ACHN (cell line): ENCODE measurements around the gene MCM3AP.

ENCODE experiments used
- DNase-seq: peaks from one replicate; pipeline ENCODE4 v3.0.0-alpha.2; 2015
- in situ Hi-C: cut with HindIII; loops from 2 replicates; pipeline ENCODE4 v1.10.0; 2017; ENCODE audit warnings: low sequenced_read_pairs, low pct_ligation_motif_present, low pct_unique_long_range_greater_than_20kb

MCM3AP gene

DNA sequence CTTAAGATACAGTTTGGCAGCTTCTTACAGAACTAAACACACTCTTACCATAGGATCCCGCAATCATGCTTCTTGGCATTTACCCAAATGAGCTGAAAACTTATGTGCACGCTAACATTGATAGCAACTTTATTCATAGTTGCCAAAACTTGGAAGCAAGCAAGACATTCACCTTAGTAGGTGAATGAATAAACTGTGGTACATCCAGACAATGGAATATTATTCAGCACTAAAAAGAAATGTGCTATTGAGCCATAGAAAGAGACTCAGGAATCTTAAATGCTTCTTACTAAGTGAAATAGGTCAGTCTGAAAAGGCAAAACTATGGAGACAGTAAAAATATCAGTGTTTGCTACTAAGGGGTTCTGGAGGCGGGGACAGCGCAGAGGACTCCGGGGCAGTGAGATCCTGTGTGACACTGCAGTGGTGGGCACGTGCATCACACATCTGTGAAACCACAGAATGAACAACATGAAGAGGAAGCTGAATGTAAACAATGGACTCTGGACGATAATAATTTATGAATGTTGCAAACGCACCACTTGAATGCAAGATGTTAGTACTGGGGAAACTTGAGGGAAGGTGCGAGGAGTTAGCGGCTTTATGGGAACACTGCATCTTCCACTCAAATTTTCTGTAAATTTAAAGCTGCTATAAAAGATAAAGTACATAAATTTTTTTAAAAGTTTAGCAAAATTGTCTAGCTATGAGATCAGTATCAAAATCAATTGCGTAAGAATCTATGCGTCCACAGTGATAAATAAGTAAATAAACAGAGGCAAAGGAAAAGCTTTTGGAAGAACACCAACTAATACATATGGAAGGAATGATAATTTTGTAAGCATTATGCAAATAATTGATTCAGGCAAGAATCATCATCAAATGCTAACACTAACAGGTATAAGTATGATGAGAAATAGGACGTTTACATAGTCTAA, 85.7 kb downstream of the MCM3AP start:
- no peak for DNase-seq
- in situ Hi-C loops, result no loop called here

DNA sequence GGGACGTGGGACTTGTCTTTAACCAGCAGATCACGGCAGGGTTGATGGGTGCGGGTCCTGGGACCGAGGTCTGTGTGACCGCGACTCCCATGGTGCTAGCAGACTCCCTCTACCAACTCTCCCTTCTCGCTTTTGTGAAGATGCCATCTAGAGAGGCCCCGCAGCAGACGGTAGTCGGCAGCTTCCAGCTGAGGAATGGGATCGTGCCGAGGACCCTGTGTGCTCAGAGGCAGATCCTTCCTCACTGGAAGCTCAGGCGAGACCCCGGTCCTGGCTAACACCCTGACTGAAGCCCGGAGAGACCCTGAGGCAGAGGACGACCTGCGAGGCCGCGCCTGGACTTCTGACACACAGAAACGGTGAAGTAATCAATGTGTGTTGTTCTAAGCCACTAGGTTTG, 88.7 kb downstream of the MCM3AP start:
- in situ Hi-C loops, result no loop called here
- no peak for DNase-seq

DNA sequence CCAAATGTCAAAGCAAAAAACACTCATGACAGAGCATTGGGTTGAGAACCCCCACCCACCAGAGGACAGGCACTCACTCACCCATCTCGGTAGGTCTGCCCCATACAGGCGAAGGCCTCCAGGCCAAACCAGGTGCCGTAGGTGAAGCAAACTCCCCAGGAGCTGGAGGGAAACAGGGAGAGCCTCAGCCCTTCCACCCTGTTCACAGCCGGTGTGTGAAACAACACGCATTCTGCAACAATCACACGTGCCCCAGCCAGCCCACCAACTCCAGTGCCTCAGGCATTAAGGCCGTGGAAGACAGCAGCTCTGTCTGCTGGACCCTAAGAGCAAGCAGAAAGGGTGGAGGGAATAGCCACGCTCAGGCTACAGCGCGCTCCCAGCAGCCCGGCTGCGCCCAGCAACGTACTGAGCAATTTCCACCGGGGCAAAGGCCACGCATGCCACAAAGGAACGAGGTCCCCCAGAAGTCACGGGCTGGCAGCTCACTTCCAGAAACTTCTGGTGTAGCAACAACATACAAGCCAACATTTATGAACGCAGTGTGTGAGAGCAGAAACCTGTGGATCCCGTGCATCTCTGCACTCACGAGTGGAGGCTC, 89.7 kb downstream of the MCM3AP start:
- in situ Hi-C loops, result no loop called here

DNA sequence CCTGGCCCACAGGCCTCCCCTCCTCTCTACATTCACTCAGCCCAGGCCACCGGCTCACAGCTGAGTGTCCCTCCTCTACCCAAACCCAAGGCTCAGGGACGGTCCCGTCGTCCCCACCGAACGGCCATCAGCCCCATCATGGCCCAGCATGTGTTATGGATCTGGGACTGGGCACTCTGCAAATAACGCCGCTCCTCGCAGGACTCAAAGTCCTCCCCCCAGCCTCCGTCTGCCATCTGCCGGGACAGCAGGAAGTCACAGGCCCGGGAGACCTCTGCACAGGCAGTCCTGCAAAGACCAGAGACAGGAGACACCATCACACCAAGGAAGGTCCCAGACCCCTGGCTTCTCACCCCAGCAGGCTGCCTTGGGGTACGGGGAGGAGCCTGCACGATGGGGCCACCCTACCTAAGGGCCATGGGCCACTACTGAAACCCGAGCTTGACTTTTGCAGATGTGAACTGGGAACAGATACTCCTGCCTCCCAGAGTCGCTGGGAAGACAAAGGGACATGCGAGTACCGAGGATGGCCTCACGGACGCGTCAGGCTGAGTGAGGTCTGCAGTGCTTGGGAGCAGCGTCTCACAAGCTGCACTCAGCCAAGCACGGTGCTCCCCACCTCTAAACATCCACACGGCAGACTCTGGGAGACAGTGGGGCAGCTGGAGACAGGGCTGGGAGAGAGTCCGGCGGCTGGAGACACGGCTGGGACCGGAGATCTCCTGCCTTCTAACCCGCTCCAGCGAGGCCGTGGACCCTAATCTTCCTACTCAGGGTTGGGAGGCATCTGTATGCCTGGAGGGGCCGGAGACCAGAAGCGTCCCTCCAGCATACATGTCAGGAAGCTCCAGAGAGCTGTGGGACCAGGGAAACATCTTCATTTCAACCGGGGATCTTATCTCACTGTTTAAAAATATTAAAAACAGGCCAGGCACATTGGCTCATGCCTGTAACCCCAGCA, 90.8 kb downstream of the MCM3AP start:
- DNase-seq, result no peak
- in situ Hi-C loops, result no loop called here

More for the DNA sequence above, 89.7 kb downstream of the MCM3AP start:
- no peak for DNase-seq

DNA sequence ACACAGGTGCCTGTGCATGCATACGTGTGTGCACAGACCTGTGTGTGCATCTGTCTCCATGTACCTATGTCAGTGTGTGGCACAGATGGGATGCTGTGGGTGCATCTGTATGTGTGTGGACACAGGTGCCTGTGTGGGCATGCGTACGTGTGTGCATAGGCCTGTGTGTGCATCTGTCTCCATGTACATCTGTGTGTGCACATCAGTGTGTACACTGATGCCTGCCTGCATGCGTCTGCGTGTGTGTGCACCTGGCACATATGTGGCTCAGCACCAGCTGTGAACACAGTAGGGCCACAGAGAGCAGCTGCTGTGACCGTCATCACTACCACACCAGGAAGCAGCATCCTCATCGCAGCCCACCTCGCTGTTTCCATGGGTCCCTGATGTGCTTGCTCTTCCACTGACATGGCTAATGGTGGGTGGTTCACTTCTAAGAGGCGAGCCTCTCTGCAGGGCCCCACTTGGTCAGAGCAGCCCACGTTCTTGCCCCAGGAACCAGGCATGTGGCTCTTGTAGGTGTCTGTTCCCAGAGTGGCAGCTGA, 91.5 kb downstream of the MCM3AP start:
- DNase-seq, result no peak
- in situ Hi-C loops, result no loop called here

DNA sequence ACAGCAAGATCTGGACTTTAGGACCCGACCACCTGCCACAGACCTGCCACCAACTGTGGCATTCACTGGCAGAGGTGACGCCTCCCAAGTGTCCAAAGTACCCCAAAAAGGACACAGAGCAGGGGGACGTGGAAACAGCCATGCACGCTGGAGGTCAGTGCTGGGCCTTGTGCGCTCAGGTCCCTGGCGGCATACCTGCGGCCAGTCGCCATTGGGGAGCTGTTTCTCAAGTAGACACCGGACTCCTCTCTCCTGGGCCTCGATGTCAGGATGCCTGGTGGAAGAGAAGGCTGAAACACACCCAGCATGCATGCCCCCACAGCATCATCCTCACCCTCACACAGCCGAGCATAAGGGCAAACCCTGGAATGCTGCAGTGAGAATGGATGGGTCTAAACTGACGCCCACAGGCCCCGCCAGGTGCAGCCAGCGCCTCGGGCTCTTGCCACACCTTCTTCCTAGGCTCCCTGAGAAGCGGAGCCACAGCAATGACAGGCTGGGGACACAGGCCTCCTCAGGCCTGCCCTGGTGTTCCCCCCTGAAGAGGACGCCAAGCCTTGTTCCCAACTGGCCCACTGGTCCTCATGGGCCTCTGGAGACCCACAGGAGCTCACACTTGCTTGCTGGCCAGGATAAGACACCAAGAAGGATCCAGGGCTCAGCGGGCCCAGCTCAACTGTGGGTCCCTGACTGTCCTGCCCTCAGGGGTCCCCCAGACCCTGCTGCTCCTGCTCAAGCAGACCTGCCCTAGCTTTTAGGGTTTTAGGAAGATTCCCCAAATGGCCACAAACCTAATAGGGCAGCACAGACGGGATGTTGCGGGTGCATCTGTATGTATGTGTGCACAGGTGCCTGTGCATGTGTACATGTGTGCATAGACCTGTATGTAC, 93.5 kb downstream of the MCM3AP start:
- in situ Hi-C loops, result no loop called here
- no peak for DNase-seq

DNA sequence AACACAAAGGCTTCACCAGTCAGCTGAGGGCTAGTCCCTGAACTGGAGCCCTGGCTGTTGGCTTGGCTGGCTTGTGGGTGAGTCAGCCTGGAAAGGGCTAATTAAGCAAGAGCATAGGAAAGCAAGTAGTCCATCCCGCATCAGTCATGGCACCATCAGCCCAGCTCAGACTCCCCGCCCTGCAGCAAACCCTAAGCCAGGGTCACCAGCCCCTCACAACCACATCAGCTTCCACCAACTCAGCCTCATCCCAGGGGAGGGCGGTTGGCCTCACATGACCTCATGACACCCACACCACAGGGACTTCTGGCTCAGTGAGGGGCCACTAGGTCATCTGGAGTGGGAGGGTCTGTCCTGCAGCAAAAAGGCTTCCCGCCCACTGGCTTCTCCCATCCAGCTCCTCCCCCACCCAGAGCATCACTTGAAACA, 94.1 kb downstream of the MCM3AP start:
- in situ Hi-C loops, result no loop called here
- no peak for DNase-seq

DNA sequence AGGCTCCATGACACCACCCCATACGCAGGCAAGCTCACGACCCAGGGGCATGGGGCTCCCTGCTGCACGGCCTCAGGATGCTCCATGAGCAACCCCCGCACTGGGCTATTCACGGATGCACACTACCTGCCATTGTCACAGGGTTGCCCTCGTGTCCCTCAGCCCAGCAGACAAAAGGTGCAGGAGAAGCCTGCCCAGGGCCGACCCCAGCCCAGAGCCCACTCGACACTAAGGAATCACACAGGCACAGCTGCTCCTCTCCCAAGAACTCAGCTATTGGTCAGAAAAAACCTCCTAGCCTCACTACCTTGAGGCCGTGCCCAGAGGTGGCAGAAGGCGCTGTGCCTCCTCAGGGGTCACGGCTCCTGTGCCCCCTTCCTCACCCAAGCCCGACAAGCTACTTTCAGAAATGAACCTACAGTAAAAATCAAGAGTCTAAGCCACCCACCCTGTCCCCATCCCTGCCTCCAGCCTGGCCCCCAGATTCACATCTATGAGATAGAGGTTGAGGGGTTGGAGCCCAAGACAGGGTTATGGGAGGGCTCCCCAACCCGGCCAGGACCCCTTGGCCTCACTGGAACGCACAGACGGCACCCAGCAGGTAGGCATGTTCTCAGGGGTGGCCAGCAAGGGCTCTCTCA, 94.8 kb downstream of the MCM3AP start:
- in situ Hi-C loops, result no loop called here

DNA sequence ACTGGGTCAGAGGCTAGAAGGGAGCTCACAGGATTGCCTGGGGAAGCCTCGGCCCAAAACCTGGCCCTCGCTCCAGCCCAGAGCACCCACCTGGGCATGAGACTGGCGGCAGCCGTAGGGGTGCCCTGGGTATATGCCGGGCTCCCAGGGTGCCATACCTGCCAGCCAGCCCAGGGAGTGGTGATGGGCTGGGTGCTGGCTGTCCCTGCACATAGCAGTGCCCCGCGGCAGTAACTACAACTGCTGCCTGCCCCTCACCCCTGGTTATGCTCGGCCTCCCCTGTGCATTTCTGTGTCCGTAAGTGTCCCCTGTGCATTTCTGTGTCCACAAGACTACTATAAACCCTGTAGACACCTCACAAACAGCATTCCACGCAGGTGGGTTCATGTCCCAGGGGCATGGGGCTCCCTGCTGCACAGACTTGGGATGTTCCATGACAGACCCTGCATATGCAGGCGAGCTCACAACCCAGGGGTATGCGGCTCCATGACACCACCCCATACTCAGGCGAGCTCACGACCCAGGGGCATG, 95.4 kb downstream of the MCM3AP start:
- in situ Hi-C loops, result no loop called here
- no peak for DNase-seq

More for the DNA sequence above, 94.8 kb downstream of the MCM3AP start:
- DNase-seq, result no peak

DNA sequence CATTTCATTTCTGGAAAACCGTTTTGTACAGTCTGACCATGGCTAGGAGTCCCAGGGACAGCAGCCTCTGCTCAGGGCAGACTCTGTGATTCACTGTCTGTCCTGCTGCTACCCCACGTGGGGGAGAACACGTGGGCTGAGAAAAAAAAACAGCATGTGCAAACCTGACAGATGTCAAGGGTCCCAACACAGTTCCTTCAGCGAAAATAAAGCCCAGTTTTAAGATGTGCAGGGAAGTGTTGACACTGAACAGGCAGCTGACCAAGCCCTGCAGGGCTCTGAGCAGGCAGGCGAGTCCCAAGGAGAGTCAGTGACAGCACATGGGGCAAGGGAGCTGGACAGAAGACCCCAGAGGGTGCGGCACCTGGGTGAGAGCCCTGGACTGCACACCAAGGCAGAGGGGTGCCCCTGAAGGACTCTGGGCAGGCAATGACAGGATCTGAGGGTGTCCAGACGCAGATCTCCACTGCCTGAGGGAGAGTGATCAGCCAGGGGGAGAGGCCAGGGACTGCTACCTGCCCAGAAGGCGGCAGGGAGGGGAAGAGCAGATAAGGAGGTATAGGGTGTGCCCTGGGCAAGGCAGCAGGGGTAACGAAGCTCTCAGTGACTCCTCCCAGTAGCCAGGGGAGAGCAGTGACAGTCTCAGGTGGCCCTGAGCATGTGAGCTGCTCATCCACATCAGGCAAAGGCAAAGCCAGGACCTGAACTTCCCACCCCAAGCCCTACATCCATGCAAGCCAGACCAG, 96.0 kb downstream of the MCM3AP start:
- DNase-seq, result no peak
- in situ Hi-C loops, result no loop called here

DNA sequence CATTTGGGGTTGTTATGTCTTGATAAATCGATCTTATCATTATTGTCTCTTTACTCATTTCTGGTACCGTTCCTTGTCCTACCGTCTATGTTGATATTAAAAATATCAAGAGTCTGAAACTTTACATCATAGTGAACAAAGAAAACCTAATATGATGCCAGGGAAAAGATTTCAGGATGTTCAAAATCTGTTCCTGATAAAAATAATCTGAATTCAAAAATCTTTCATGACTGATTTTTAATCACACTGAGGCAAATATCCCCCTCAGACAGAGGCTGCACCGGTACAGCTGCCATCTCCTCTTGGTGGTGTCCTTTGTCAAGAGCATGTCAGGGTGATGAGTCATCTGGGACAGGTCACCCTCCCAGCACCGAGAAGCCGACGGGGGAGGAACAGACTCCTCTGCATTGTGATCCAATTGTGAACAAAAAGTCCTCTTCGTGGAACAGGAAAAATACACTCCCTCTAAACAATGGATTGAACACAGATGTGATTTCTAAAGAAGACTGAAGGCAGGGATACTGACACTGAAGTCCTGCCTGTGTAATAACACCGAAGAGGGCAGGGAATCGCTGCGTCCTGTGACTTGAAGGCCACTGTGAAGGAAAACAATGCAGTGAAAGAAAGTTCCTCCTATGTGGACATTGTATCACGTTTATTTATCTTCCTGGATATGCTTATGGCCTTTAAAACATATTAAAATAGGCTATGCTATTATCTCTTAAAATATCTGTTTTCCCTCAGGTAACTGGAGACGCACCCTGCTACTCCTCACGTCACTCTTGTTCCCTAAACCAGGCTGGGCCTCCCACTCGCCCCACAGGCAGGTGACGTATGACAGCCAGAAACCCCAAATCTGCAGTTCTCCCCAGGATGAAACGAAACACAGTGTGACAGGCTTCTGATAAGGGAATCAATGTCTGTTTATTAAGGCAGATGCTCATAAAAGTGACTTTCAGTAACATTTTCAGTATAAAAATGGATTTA, 96.9 kb downstream of the MCM3AP start:
- peak; percentile 39 for DNase-seq
- in situ Hi-C loops, result no loop called here

DNA sequence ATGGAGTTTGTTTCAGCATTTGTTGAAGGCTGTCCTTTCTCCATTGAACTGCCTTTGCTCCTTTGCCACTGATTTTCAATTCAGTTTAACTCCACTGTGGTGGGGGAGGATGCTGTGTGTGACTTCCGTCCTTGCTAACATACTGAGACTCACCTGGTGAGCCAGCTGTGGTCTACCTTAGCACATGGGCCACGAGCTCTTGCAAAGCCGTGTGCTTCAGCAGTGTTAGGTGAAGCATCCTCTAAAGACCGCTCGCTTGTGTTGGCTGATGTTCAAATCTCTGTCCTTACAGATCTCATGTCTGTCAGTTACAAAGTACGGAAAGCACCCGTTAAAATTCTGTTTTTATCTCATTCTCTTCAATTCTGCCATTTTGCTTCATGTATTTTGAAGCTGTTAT, 97.6 kb downstream of the MCM3AP start:
- in situ Hi-C loops, result no loop called here

DNA sequence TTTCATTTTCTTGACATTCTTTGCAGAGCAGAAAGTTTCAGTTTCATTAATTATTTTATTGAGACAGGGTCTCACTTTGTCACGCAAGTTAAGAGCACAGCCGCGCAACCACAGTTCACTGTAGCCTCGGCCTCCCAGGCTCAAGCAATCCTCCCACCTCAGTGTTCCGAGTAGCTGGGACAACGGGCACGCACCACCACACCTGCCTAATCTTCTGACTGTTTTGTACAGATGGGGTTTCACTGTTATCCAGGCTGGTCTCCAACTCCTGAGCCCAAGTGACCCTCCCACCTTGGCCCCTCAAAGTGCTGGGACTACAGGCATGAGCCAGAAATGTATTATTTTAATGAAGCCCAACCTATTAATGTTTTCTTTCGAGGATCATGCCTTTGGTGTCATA, 98.2 kb downstream of the MCM3AP start:
- no peak for DNase-seq
- in situ Hi-C loops, result no loop called here

More for the DNA sequence above, 97.6 kb downstream of the MCM3AP start:
- no peak for DNase-seq

DNA sequence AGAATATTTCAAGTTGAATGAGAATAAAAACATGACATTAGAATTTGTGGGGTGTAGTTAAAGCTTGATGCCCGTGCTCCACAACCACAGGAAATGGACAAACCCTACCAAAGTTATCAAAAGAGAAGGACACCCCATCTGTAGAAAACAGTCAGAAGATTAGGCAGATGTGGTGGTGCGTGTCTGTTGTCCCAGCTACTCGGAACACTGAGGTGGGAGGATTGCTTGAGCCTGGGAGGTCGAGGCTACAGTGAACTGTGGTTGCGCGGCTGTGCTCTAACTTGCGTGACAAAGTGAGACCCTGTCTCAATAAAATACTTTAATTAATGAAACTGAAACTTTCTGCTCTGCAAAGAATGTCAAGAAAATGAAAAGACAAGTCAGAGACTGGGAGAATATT, 99.7 kb downstream of the MCM3AP start:
- DNase-seq, result no peak
- in situ Hi-C loops, result no loop called here
